SK-N-SH treated with all-trans-retinoic acid at 6 μM for 48 hours (cell line): Measurements from ENCODE around the gene HERC4.

Experiments
- ATAC-seq: fragments of 200-7000 bp; cut with Tn5 transposase; 3 replicates; pipeline ENCODE4 v1.9.1; 2020; ENCODE audit warnings: mild to moderate bottlenecking, moderate library complexity
- ARNTL ChIP-seq: fragments of 450-650 bp; formaldehyde crosslinking; IDR thresholded peaks from 2 replicates; pipeline ENCODE4 v1.5.0; 2020; ENCODE audit warnings: low read depth, mild to moderate bottlenecking, moderate library complexity, borderline replicate concordance
- BACH2 ChIP-seq: fragments of 250-450 bp; sonication (Bioruptor Pico); IDR thresholded peaks from 2 replicates; pipeline ENCODE4 v1.9.0; 2021; ENCODE audit warnings: mild to moderate bottlenecking, borderline replicate concordance
- CSDC2 ChIP-seq: fragments of 250-450 bp; sonication (Bioruptor Pico); IDR thresholded peaks from 2 replicates; pipeline ENCODE4 v1.5.0; 2020; ENCODE audit warnings: mild to moderate bottlenecking, moderate library complexity
- ESRRG ChIP-seq: fragments of 250-450 bp; sonication (Bioruptor Pico); IDR thresholded peaks from 2 replicates; pipeline ENCODE4 v1.6.1; 2021; ENCODE audit warnings: mild to moderate bottlenecking
- GLIS3 ChIP-seq: fragments of 250-450 bp; sonication (Bioruptor Pico); IDR thresholded peaks from 2 replicates; pipeline ENCODE4 v1.5.0; 2020; ENCODE audit warnings: mild to moderate bottlenecking, moderate library complexity
- ISL1 ChIP-seq: fragments of 250-450 bp; sonication (Bioruptor Pico); IDR thresholded peaks from 2 replicates; pipeline ENCODE4 v2.1.2; 2022; ENCODE audit warnings: mild to moderate bottlenecking, moderate library complexity
- OSR1 ChIP-seq: fragments of 250-450 bp; sonication (Bioruptor Pico); IDR thresholded peaks from 2 replicates; pipeline ENCODE4 v1.8.0; 2022; ENCODE audit warnings: moderate library complexity, mild to moderate bottlenecking, inconsistent platforms
- PATZ1 ChIP-seq: fragments of 250-450 bp; sonication (Bioruptor Pico); IDR thresholded peaks from 2 replicates; pipeline ENCODE4 v1.8.0; 2020; ENCODE audit warnings: mild to moderate bottlenecking, moderate library complexity, borderline replicate concordance
- POU6F1 ChIP-seq: fragments of 250-450 bp; sonication (Bioruptor Pico); IDR thresholded peaks from 2 replicates; pipeline ENCODE4 v1.8.0; 2021; ENCODE audit warnings: low read depth, mild to moderate bottlenecking, moderate library complexity, borderline replicate concordance
- PPARA ChIP-seq: fragments of 250-450 bp; sonication (Bioruptor Pico); IDR thresholded peaks from 2 replicates; pipeline ENCODE4 v1.5.0; 2020; ENCODE audit warnings: mild to moderate bottlenecking, borderline replicate concordance
- RARB ChIP-seq: fragments of 250-450 bp; sonication (Bioruptor Pico); IDR thresholded peaks from 2 replicates; pipeline ENCODE4 v1.8.0; 2021; ENCODE audit warnings: mild to moderate bottlenecking, moderate library complexity
- TCF4 ChIP-seq: fragments of 250-450 bp; sonication (Bioruptor Pico); IDR thresholded peaks from 2 replicates; pipeline ENCODE4 v1.8.0; 2021; ENCODE audit warnings: mild to moderate bottlenecking, moderate library complexity, borderline replicate concordance
- TOX ChIP-seq: fragments of 250-450 bp; sonication (Bioruptor Pico); IDR thresholded peaks from 2 replicates; pipeline ENCODE4 v1.8.0; 2021; ENCODE audit warnings: mild to moderate bottlenecking, moderate library complexity, borderline replicate concordance
- ZFP3 ChIP-seq: fragments of 250-450 bp; sonication (Bioruptor Pico); IDR thresholded peaks from 2 replicates; pipeline ENCODE4 v1.5.0; 2020; ENCODE audit warnings: mild to moderate bottlenecking, moderate library complexity
- ZFP30 ChIP-seq: fragments of 450-650 bp; formaldehyde crosslinking; IDR thresholded peaks from 2 replicates; pipeline ENCODE4 v1.5.0; 2022; ENCODE audit warnings: mild to moderate bottlenecking, moderate library complexity
- ZNF565 ChIP-seq: fragments of 450-650 bp; formaldehyde crosslinking; conservative IDR thresholded peaks from 2 replicates; pipeline ENCODE4 v1.5.0; 2020; ENCODE audit warnings: low read depth, mild to moderate bottlenecking, moderate library complexity
- ZNF70 ChIP-seq: fragments of 450-650 bp; formaldehyde crosslinking; IDR thresholded peaks from 2 replicates; pipeline ENCODE4 v1.5.0; 2020; ENCODE audit warnings: mild to moderate bottlenecking, moderate library complexity
- ZNF8 ChIP-seq: fragments of 450-650 bp; formaldehyde crosslinking; IDR thresholded peaks from 2 replicates; pipeline ENCODE4 v1.5.0; 2020; ENCODE audit warnings: mild to moderate bottlenecking, moderate library complexity
- TF ChIP-seq, protein P1 (sequence below): fragments of 250-450 bp; sonication (Bioruptor Pico); IDR thresholded peaks from 2 replicates; pipeline ENCODE4 v1.5.0; 2020; ENCODE audit warnings: mild to moderate bottlenecking, moderate library complexity
- TF ChIP-seq, protein P2 (sequence below): fragments of 250-450 bp; sonication (Bioruptor Pico); IDR thresholded peaks from 2 replicates; pipeline ENCODE4 v1.5.1; 2020; ENCODE audit warnings: low read depth, mild to moderate bottlenecking, moderate library complexity
- TF ChIP-seq, protein P3 (sequence below): fragments of 250-450 bp; sonication (Bioruptor Pico); IDR thresholded peaks from 2 replicates; pipeline ENCODE4 v1.5.1; 2021; ENCODE audit warnings: mild to moderate bottlenecking, moderate library complexity

HERC4 gene

DNA sequence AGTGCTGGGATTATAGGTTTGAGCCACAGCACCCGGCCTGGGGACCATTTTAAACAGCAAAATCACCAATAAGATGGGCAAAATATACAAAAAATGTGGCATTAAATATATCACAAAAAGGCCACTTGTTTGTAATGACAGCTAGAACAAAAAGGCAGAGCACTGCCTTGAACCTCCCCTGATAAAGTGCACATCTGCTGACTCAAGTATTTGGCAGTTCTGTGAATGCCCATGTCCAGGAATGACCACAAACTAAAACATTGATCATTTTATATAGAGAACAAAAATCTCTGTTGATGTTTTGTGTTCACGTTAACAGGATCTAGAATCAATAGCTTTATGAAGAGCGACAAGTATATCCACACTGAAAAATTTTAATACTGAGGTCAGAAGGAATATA, 21.5 kb downstream of the HERC4 start:
- no peak for TF ChIP-seq TOX (CRISPR knock-in tag)
- no peak for TF ChIP-seq ARNTL
- TF ChIP-seq ZNF8 (CRISPR knock-in tag) = no peak
- TF ChIP-seq ZFP30 = no peak
- no peak for TF ChIP-seq RARB (CRISPR knock-in tag)
- TF ChIP-seq, protein P1, sequence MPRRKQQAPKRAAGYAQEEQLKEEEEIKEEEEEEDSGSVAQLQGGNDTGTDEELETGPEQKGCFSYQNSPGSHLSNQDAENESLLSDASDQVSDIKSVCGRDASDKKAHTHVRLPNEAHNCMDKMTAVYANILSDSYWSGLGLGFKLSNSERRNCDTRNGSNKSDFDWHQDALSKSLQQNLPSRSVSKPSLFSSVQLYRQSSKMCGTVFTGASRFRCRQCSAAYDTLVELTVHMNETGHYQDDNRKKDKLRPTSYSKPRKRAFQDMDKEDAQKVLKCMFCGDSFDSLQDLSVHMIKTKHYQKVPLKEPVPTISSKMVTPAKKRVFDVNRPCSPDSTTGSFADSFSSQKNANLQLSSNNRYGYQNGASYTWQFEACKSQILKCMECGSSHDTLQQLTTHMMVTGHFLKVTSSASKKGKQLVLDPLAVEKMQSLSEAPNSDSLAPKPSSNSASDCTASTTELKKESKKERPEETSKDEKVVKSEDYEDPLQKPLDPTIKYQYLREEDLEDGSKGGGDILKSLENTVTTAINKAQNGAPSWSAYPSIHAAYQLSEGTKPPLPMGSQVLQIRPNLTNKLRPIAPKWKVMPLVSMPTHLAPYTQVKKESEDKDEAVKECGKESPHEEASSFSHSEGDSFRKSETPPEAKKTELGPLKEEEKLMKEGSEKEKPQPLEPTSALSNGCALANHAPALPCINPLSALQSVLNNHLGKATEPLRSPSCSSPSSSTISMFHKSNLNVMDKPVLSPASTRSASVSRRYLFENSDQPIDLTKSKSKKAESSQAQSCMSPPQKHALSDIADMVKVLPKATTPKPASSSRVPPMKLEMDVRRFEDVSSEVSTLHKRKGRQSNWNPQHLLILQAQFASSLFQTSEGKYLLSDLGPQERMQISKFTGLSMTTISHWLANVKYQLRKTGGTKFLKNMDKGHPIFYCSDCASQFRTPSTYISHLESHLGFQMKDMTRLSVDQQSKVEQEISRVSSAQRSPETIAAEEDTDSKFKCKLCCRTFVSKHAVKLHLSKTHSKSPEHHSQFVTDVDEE (CRISPR knock-in tag) = no peak
- TF ChIP-seq ESRRG (CRISPR knock-in tag) = no peak
- TF ChIP-seq, protein P2, sequence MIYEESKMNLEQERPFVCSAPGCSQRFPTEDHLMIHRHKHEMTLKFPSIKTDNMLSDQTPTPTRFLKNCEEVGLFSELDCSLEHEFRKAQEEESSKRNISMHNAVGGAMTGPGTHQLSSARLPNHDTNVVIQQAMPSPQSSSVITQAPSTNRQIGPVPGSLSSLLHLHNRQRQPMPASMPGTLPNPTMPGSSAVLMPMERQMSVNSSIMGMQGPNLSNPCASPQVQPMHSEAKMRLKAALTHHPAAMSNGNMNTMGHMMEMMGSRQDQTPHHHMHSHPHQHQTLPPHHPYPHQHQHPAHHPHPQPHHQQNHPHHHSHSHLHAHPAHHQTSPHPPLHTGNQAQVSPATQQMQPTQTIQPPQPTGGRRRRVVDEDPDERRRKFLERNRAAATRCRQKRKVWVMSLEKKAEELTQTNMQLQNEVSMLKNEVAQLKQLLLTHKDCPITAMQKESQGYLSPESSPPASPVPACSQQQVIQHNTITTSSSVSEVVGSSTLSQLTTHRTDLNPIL (CRISPR knock-in tag) = no peak
- no peak for TF ChIP-seq PPARA
- TF ChIP-seq ISL1 (CRISPR knock-in tag) = no peak
- TF ChIP-seq PATZ1 (CRISPR knock-in tag) = no peak
- TF ChIP-seq ZFP3 = no peak
- TF ChIP-seq OSR1 (CRISPR knock-in tag) = no peak
- TF ChIP-seq TCF4 (CRISPR knock-in tag) = no peak
- no peak for TF ChIP-seq CSDC2 (CRISPR knock-in tag)
- peak; percentile 47; the same call in 2 of the 3 replicates for ATAC-seq

DNA sequence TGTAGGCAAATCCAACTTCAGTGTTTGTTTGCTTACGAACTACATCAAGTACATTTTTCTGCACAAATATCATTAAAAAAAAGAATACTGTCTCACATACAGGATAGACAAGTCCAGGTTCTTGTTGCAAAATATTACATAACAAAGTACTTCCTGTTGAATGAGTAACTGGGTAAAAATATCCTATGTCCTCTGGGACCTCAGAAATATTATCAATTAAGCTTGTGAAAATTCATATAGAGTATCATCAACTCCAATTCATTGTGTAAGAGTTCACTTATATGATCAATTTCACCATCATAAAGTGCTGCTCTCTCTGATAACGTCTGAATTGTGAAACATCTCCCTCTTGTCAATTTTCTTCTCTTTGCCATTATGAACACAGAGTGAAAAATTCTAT, 22.6 kb downstream of the HERC4 start:
- peak; percentile 26; the same call in 1 of the 3 replicates for ATAC-seq
- no peak for TF ChIP-seq RARB (CRISPR knock-in tag)
- TF ChIP-seq, protein P2 (CRISPR knock-in tag) = no peak
- no peak for TF ChIP-seq GLIS3 (CRISPR knock-in tag)
- no peak for TF ChIP-seq ARNTL
- TF ChIP-seq ISL1 (CRISPR knock-in tag) = no peak

DNA sequence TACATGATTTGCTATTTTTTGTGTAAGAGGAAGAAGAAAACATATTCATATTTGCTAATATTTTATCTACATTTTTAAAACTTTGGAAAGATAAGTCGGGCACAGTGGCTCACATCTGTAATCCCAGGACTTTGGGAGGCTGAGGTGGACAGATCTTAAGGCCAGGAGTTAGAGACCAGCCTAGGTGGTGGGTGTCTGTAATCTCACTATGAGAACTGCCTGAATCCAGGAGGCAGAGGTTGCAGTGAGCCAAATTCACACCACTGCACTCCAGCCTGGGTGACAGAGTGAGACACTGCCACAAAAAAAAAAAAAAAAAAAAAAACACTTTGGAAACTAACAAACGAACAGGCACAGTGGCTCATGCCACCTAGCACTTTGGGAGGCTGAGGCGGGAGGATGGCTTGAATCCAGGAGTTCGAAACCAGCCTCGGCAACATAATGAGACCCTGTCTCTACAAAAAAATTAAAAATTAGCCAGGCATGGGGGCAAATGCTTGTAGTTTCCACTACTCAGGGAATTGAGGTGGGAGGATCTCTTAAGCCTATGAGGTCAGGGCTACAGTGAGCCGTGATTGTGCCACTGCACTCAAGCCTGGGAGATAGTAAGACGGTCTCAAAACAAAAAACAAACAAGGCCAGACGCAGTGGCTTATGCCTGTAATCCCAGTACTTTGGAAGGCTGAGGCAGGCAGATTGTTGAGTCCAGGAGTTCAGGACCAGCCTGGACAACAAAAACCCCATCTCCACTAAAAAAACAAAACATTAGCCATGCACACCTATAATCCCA, 25.6 kb downstream of the HERC4 start:
- TF ChIP-seq RARB (CRISPR knock-in tag) = no peak
- TF ChIP-seq ZNF565 (CRISPR knock-in tag) = no peak
- no peak for TF ChIP-seq PPARA
- no peak for TF ChIP-seq GLIS3 (CRISPR knock-in tag)
- TF ChIP-seq, all 23 proteins: peak for 0
- ATAC-seq = no peak

- no peak for ATAC-seq
- TF ChIP-seq ESRRG (CRISPR knock-in tag) = no peak
- TF ChIP-seq BACH2 (CRISPR knock-in tag) = no peak
- TF ChIP-seq, protein P2 (CRISPR knock-in tag) = no peak
- TF ChIP-seq ZNF70 = no peak
- TF ChIP-seq POU6F1 (CRISPR knock-in tag) = no peak
- no peak for TF ChIP-seq PPARA
- TF ChIP-seq, protein P3, sequence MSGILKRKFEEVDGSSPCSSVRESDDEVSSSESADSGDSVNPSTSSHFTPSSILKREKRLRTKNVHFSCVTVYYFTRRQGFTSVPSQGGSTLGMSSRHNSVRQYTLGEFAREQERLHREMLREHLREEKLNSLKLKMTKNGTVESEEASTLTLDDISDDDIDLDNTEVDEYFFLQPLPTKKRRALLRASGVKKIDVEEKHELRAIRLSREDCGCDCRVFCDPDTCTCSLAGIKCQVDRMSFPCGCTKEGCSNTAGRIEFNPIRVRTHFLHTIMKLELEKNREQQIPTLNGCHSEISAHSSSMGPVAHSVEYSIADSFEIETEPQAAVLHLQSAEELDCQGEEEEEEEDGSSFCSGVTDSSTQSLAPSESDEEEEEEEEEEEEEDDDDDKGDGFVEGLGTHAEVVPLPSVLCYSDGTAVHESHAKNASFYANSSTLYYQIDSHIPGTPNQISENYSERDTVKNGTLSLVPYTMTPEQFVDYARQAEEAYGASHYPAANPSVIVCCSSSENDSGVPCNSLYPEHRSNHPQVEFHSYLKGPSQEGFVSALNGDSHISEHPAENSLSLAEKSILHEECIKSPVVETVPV (CRISPR knock-in tag) = no peak
- no peak for TF ChIP-seq ZFP3
- no peak for TF ChIP-seq ISL1 (CRISPR knock-in tag)
These were observed 27.3 kb downstream of the HERC4 start for GRCh38 chr10:68047554-68048327.
